Epithelial cell of proximal tubule (primary cell): ENCODE measurements around the gene SEMA5A. TPM values are rescaled to one million over a fixed set of nuclear protein-coding genes. Genes with fewer than 3 reads are reported as not detected.

Experiments used
- DNase-seq: peaks from one replicate; pipeline ENCODE4 v3.0.0-alpha.2; 2011; ENCODE audit warnings: low read depth
- H3K4me3 ChIP-seq: 2 replicates; pipeline ENCODE4 v1.5.1; 2011; ENCODE audit warnings: low read depth, mild to moderate bottlenecking, low read length
- total RNA-seq: library from RNA; depleted of rRNA; stranded (reverse); fragments of >200 nt; gene quantifications from 2 replicates; pipeline ENCODE4 v1.2.3, GENCODE V29; 2015
- TF ChIP-seq, protein P1 (sequence below): conservative IDR thresholded peaks from 2 replicates; pipeline ENCODE4 v1.5.1; 2012; ENCODE audit warnings: low read depth, mild to moderate bottlenecking, low read length

The SEMA5A gene
- total RNA-seq, 1 donor from 2014 or later, result 4.0 TPM

DNA sequence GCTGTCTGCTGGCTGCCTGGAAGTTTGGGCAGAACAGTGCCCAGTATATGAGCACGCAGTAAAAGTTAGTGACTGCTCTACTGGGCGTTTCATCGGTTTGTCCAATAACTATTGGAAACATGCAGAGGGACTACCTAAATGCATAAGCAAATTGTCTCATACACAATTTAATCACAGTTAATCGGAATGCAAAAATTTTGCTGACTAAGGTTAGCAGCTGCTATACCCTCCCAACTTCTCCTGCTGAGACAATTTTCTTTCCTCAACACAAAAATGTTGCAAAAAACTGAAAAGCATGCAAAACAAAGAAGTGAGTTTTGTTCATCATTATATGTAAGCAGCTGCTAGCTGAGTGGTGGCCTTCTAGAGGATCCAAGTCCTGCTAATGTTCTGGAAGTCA, 327.5 kb downstream of the SEMA5A start:
- no peak overlapping the region for H3K4me3 ChIP-seq
- TF ChIP-seq, protein P1, sequence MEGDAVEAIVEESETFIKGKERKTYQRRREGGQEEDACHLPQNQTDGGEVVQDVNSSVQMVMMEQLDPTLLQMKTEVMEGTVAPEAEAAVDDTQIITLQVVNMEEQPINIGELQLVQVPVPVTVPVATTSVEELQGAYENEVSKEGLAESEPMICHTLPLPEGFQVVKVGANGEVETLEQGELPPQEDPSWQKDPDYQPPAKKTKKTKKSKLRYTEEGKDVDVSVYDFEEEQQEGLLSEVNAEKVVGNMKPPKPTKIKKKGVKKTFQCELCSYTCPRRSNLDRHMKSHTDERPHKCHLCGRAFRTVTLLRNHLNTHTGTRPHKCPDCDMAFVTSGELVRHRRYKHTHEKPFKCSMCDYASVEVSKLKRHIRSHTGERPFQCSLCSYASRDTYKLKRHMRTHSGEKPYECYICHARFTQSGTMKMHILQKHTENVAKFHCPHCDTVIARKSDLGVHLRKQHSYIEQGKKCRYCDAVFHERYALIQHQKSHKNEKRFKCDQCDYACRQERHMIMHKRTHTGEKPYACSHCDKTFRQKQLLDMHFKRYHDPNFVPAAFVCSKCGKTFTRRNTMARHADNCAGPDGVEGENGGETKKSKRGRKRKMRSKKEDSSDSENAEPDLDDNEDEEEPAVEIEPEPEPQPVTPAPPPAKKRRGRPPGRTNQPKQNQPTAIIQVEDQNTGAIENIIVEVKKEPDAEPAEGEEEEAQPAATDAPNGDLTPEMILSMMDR, result no peak

DNA sequence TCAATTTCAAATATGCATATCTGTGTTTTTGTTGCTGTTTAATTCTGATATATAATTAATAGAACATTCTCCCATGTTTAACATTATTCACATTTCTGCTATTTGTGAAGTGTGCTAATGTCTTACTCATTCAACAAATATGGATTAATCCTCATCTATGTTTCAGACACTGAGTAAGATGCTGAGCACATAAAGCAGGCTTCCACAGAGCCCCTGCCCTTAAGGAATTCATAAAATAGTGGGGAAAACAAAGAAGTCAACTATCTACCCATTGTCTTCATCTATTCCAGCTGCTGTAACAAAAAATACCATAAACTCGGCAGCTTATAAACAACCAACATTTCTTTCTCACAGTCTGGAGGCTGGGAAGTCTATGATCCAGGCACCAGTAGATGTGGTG, 333.3 kb downstream of the SEMA5A start:
- TF ChIP-seq, protein P1, result no peak
- H3K4me3 ChIP-seq, result no peak overlapping the region
- no peak for DNase-seq

More for the DNA sequence above, 327.5 kb downstream of the SEMA5A start:
- DNase-seq, result no peak

DNA sequence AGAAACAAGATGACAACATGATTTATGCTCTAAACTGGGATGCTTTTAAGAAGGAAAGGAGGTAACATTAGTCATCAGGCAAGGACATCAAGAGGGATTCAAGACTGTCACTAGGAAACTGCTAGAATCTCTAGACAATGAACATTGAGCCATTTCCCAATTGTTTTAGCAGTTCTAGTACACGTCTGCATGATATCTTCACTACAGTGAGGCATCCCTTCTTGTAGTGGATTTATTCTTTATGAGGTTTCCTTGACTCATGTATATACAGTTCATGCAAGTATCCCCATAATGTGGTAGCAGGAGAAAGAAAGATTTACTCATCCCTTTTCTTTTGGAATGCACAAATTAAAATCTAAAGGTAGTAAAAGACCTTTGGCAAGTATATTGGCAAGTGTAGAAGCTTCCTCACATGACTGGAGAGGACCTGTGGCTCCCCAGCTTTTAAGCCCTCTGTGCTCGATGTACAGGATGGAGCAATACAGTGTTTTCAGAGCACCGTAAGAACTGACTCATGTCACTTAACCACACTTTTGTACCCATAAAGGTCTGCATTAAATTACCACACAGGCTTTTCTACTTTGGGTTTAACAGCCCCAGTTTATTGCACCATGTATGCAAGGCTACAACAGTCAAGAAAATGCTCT, 335.9 kb downstream of the SEMA5A start:
- no peak for DNase-seq
- TF ChIP-seq, protein P1, result no peak
- H3K4me3 ChIP-seq, result no peak overlapping the region

DNA sequence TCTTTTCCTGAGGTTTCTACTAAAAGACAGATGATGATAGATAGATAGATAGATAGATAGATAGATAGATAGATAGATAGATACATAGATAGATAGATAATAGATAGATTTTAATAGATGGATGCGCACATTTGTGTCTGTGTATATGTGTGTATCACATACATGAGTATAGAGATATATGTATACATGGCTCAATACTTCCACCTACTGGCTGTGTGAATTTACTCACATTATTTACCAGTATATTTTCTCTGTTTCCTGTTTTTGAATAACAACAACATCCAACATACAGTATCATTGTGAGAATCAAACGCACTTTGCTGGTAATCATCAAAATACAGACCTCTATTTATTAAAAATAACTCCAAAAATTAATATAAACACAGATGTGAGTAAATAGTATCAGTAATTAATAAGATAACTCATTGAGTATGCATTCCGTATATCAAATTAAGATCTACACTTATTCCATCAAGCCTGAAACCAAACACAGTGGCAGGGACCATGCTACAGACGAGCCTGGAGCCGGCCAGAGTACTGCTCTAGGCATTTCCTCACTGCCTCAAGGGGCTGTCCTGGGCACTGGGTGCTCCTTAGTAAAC, 338.0 kb downstream of the SEMA5A start:
- TF ChIP-seq, protein P1, result peak; percentile 47
- no peak overlapping the region for H3K4me3 ChIP-seq
- no peak for DNase-seq

DNA sequence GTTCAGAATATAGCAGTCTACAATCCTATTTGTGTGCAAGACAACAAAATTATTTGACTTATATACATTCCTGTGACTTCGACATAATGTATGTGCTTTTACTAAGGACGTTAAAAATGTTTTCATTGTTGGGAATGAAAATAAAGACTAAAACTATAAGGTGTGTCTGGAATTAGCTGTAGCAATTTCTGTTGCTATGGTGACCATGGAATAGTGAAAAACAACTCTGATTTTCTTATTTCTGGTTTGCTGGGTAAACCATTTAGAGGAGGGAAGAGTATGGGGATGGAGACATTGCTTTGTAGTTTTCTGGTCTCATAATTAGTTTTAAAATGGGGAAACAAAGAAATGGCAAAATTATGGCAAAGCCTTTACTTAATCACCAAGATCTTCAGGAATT, 343.2 kb downstream of the SEMA5A start:
- no peak for DNase-seq
- H3K4me3 ChIP-seq, result no peak overlapping the region
- TF ChIP-seq, protein P1, result no peak

DNA sequence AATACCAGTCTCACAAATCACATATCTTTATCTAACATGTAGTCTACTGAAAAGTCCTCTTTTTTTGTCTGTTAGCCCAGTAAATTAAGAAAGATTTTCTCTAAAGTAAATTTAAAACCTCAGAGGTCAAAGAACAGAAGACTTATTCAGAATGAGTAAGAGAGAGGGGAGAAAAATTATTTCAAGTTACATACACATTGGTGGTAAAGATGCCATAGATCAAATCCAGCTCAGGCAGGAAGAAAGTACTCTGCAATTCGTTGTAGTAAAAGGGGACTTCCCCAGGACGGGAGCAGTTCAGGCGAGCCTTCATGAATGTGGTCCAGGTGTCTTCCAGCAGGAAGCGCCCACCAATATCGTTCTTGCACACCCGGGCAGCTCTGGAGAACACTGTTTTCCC, 344.1 kb downstream of the SEMA5A start:
- H3K4me3 ChIP-seq, result no peak overlapping the region
- DNase-seq, result no peak
- TF ChIP-seq, protein P1, result no peak

DNA sequence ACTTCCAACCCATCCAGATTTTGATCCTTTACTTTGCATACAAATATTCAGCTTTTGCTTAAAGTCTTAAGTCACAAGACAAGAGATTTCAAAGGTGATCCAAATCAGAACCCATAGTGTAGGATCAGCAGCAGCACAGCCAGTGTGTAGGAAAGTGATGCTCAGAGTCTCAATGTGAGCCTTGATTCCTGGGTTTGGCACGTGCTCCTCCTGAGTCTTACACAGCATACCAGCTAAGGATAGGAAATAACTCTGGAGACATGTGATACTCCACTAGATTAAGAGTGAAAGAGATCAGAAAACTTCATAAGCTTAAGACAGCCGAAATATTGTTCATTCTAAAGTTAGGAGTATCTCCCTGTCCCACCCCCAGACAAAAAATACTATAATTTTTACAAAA, 344.9 kb downstream of the SEMA5A start:
- H3K4me3 ChIP-seq, result no peak overlapping the region
- DNase-seq, result no peak
- TF ChIP-seq, protein P1, result no peak
